Stimulated activated CD8-positive, alpha-beta memory T cell treated with anti-CD3 and anti-CD28 coated beads, Interleukin-4, amount 100 ng/mL, for 48 hours (primary cell): ENCODE data around the gene FREM2.

Experiments used
- DNase-seq: peaks from one replicate; pipeline ENCODE4 v3.0.0-alpha.2; 2020

Gene FREM2

DNA sequence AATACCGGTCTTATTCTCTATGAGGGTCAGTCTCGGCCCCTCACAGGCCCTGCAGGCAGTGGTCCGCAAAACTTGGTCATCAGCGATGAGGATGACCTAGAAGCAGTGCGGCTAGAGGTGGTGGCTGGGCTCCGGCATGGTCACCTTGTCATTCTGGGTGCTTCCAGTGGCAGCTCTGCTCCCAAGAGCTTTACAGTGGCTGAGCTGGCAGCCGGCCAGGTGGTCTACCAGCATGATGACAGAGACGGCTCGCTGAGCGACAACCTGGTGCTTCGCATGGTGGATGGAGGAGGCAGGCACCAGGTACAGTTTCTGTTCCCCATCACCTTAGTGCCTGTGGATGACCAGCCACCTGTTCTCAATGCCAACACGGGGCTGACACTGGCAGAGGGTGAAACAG lies 1.8 kb downstream of the FREM2 start:
- no peak for DNase-seq

DNA sequence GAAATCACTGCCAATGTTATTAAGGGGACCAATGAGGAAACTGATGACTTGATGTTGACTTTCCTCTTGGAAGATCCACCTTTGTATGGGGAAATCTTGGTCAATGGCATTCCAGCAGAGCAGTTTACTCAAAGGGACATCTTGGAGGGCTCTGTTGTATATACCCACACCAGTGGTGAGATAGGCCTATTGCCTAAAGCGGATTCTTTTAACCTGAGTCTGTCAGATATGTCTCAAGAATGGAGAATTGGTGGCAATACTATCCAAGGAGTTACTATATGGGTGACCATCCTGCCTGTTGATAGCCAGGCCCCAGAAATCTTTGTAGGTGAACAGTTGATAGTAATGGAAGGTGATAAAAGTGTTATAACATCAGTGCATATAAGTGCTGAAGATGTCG lies 3.4 kb downstream of the FREM2 start:
- DNase-seq, result no peak

GRCh38 chr13:38693168-38693567 lies 6.3 kb downstream of the FREM2 start:
- no peak for DNase-seq

DNA sequence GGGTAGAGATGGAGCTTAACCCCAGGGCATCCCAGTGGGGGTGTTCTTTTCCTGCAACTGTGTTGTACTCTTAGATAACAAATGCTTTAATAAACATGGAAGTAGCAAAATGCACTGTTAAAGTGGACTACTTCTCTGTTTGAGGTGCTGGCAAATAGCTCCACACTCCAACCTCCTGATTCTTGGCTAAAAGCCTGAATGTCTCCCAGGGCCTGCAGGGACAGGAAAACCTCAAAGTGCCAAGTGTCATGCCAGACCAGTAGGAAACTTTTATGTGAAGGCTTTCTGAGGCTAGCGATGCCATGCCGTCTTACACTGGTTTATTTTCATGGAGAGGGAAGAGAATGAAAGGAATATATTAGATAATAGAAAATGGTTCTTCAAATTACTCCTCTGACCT lies 6.8 kb downstream of the FREM2 start:
- DNase-seq, result no peak

DNA sequence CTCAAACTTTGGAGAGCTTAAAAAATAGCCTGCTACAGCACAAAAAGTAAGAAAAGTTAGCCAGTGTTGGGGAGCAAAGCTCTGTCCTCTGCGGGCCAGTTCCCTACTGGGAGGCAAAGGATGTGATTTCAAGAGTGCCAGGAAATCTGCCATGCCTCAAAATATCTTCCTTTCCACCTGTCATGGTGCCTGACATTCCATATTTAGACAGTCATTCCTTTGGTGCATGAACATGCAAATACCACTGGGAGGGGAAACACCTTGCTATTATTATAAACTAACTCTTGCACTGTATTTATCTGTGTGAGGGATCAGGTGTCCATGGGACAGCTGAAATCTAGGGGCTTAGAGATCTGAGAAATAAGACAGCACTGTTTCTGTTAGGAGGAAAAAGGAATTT lies 10.3 kb downstream of the FREM2 start:
- no peak for DNase-seq

DNA sequence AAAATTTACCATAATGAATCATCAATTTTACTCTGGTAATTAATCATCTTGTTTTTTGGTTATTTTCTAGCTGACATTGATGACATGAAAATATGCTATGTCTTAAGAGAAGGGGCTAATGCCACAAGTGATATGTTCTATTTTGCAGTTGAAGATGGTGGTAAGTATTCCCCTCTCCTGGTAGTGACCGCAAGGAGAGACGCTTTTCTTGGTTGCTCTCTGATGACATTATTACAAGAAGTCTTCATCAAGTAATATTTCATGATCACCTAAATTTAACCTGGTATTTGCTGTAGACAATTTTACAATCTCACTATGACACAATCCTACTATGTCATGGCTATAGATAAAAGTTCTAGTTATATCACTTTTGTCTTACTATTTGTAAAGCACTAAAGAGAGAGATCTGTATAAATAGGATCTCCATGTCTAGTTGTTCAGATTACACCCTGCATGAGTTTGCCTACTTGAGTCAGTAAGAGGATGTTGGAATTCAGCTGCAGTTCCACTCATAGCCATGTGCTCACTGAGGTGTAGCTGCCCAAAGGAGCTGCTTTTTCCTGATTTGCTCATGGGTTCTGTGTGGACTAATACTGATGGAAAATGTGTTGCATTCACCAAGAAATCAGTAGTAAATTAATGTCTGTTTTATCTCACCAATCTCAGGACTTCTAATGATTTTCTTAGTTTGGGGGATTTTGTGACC lies 10.9 kb downstream of the FREM2 start:
- no peak for DNase-seq

DNA sequence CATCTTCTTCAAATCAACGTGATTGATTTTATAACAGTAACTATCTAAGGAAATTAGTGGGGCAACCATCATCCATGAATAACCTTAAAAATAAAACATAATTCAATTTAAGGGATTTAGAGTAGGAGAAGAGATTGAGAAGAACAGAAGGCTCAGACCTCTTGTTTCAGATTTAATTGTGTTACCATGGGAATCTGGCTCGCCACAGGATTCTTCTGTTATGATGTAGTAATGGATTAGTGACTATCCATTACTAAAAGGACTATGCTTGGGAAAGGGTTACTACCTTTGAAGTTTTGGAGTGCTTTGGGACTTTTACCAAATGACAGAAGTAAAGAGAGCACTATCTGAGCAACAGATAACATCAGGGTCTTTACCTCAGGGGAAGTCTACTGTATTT lies 13.2 kb downstream of the FREM2 start:
- no peak for DNase-seq

DNA sequence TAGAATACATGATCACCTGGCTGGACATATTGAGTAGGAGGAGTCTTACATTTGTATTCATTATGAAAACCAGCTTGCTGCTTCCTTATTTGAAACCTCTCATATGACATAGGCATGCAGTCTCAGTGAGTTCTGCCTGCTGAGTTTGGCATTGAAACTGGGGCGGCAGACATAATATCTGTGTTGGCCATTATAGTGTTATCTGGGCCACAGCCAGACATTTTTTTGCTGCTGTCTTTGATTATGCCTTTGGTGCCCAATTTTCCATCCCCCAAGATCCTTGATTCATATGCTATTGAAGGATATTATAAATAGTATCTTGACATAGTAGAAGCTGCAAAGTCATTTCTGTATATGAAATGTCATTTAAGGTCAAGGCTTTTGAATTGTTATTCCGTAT lies 15.8 kb downstream of the FREM2 start:
- no peak for DNase-seq

GRCh38 chr13:38703255-38703654 lies 16.4 kb downstream of the FREM2 start:
- DNase-seq, result no peak

DNA sequence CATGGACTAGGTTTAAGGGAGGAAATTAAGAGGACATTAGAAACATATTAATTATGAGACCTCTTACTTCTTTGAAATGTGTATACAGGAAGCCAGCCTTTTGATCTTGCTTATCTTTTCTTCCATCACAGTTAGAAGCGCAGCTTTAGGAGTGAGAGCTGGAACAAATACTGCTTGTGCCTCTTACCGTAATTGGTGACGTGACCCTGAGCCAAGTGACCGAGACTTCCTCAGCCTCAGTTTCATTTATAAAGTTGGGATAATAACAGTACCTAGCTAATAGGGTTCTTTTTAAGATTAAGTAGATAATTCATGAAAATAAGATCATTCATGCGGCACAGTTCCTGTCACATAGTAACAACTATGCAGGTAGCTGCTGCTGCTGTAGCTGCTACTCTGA lies 18.5 kb downstream of the FREM2 start:
- DNase-seq, result no peak

- DNase-seq, result no peak
These were observed 20.6 kb downstream of the FREM2 start for GRCh38 chr13:38707460-38707859.

DNA sequence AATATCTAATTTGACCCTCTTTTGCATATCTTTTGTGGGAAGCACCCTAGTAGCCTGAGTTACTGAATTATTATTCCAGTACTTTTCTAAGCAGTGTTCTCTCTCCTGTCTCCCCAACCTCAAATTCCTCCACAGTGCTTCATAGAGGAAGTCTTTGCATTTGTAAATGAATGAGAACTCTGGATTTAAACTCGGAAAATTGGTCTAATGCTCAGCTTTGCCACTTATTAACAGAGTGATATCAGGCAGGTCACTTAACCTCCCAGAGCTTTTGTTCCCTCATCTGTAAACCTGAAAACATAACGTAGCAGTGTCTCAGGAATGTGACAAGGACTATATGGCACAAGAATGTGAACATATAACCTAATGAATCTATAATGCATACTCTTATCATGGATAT lies 26.2 kb downstream of the FREM2 start:
- no peak for DNase-seq

DNA sequence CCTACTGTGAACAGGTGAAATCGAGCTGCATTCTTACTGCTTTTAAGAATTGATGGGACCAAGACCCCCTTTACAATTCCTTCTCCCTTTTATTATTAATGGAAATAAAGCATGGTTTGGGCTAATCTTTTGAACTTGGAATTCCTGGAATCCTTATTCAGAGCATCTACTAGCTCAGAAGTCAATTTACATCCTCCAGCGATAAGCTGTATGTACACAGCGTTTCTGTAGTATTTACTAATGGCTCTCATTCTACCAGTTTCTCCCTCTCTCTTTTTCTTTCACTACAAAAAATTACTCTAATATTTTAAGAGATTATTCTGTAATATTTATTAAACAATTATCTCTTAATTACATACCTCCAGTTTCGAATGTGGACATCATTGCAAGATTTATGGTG lies 31.5 kb downstream of the FREM2 start:
- DNase-seq, result no peak

DNA sequence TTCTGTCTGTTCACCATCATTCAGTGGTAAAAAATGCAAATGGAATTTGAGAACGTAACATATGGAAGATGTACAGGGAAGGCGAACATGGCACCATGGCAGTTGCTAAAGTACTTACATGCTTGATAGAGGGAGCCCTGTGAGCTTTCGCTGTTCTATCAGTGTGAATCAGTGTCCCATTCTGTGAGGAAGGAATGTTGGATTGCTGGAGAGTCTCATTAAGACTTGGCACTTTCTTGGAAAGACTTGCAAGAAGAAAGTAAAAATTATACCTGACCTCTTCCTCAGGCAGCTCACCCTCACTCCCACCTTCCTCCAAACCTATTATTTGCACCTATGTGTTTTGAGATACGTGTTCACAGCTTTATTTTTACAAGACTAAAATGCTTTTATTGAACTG lies 43.5 kb downstream of the FREM2 start:
- DNase-seq, result no peak

GRCh38 chr13:38733146-38733545 lies 46.3 kb downstream of the FREM2 start:
- DNase-seq, result no peak

DNA sequence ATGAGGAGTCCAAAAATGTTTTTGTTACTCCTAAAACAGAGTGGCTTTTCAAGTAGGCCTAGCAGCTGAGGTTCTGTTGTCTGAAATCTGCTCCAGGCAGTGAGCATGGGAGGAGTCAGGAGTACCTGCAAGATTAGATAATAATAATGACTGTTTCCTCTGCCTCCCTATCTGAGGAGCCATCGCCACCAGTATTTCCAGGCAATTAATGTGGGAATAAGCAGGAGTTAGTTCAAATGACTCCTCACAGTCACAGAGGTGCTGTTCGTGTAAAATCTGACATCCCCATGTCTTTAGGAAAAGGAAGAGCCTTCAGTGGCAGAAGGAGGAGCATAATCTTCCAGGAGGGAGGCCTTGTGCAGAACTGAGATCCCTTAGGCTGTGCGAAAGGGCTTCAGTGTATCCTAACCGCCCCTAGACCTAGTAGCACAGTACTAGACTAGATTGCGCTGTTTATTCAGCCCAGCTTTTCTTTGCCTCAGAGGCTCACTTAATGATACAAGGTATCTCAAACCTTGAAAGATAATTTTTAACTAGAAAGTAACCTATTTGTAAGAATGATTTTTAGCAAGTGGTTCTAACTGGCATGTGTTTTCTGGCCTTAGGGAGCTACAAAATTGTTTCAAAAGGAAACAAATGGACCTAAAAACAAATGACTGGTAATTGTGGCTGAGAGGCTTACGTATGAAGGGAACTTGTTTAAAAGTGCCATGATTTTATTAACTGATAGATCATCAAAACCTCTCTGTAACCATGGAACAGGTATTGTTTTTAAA lies 49.0 kb downstream of the FREM2 start:
- no peak for DNase-seq

DNA sequence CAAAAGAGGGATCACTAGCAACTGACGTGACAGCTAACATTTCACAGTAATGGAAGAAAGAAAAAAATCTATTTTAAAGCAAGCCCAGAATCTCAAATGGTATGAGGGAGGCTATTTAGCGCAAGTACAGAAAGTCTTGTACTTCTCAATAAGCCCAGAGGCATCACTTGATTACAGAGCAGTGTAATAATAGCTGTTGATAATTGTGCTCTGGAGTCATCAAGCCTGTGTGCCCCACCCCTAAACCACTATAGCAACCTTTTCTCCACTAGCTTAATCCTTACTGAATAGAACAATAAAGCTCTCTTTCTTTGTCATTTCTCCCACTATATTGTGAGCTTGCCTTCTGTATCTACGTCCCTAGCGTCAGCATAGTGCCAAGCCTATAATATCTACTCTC lies 56.6 kb downstream of the FREM2 start:
- DNase-seq, result no peak

- DNase-seq, result no peak
These were observed 65.8 kb downstream of the FREM2 start for GRCh38 chr13:38752686-38753085.

DNA sequence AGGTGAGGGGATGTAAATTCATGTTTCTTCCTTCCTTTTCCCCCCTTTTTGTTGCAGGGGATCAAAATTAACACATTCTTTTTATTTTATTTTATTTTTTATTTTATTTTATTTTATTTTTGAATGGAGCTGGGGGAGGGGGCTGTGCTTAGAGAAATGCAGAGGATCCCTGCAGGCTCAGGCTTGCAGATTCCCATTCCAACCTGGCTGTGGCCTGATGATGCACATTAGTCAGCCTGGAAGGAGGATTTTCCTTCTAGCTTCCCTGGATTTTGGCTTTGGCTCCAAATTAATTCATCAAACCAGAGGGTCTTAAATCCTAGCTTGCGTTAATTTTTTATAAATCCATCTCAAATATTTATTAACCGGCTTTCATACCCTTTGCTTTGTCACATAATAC lies 67.0 kb downstream of the FREM2 start:
- DNase-seq, result no peak

GRCh38 chr13:38755793-38756192 lies 68.9 kb downstream of the FREM2 start:
- DNase-seq, result no peak

GRCh38 chr13:38758277-38758676 lies 71.4 kb downstream of the FREM2 start:
- DNase-seq, result no peak

DNA sequence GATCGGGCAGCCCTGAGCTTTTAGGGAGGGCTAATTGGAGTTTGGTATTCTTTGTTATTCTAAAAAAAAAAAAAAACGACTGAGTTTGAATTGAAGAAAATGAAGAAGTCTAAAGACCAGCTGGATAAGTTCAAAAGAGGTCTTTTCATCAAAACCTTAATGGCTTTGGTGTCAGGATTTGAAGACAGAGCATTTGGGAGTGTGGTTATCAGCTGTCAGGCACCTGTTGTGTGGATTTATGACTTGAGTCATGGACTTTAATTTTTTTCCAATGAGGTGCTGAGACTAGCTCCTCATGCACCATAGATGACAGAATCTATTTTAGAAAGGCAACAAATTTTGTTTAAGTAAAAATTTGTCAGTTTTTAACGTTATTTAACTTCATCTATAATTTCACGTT lies 72.5 kb downstream of the FREM2 start:
- no peak for DNase-seq

DNA sequence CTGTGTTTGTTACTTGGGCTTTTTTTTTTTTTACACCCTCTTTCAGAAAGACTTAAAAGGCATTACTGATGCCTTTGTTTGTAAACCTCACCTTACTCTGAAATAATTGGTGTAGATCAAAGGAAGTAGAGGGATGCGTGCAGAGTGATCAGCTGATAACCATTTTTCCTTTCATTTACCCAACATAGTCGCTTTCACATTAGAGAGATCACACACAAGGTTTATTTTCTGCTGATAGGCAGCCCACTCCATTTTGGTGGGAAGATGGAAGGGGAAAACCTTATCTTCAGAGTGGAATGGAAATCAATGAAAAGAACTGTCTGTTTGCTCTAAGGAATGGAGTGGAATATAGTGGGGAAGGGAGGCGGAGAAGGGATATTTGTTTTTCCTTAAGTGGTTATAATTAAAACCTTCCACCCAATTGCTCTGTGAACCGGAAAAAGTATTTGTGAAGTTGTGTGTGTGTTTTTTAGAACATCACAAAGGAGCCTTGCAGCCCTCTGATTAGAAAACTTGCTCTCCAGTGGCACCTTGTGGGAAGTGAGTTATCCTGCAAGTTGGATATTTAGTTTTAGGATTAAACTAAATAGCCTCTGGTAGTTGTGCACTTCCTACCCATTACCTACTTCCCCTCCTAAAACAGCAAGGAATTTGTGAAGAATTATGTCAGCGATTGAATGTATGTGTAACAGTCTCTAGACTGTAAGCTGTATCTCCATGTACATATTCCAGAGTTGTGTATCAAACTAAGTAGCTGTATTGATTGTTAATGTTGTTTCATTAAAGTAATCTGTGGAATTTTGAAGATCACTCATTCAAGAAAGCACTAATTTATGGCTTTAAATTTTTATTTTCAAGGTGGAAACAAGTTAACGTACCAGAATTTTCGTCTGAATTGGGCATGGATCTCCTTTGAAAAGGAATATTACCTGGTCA lies 76.8 kb downstream of the FREM2 start:
- no peak for DNase-seq

- DNase-seq, result no peak
These were observed 79.9 kb downstream of the FREM2 start for GRCh38 chr13:38766799-38767198.
